ENCODE results near the gene TTC28.

GRCh38 chr22:28260619-28261018 lies 419.0 kb downstream of the TTC28 start:
- no peak for TF ChIP-seq CTCF (IDR thresholded peaks at IDR 0.05)
- TF ChIP-seq POLR2AphosphoS5 (IDR thresholded peaks at IDR 0.05): no peak
